Measurements from ENCODE around the gene DCX. TPM values are rescaled to one million over a fixed set of nuclear protein-coding genes. Genes with fewer than 3 reads are reported as not detected.

The DCX gene
- total and polyA plus RNA-seq, 7 experiments from 2014 or later, result not detected

DNA sequence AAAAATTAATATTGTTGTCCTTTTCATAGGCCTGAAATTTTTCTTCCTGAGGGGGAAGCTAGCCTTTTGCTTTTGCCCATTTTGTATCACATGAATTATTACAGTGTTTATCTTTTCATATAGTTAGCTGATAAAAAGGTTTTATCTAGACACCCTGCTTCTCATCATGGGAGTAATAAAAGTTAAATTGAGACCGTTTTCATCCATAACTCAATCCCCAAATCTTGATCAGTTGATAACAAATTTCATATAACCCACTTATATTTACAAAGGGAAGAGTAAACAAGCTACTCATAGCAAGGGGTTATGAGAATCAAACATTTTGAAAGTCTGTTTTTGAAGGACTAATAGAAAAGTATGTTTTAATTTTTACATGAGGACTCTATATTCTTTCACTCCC, 23.5 kb upstream of the DCX start:
- Mint-ChIP-seq H3K4me1 (no peaks in the 10 kb centered on the region), H3K36me3 (no peaks in the 10 kb centered on the region), H3K4me3 (no peak overlapping the region), H3K9me3 (peaks cover 0 to 5% (median 0%) of the 10 kb centered on the region in 11 donors), H3K27me3 (peaks cover 0 to 15% (median 4%) of the 10 kb centered on the region in 5 donors), H3K27ac (no peak overlapping the region)
- DNase-seq, result no peak
- Histone ChIP-seq H3K36me3 (ENCODE audit: control insufficient read depth in 2 of 3, insufficient read depth in 3 of 3, low read length in 3 of 3) (no peaks in the 10 kb centered on the region), H3K27me3 (ENCODE audit: control insufficient read depth in 2 of 2, insufficient read depth in 2 of 2, low read length in 2 of 2) (no peaks in the 10 kb centered on the region), H3K4me3 (ENCODE audit: low read length) (no peak overlapping the region), H3K27ac (ENCODE audit: low read depth, low read length) (no peak overlapping the region), H3K9me3 (ENCODE audit: control insufficient read depth in 2 of 3, low read length in 3 of 3) (no peaks in the 10 kb centered on the region), H3K4me1 (ENCODE audit: control insufficient read depth in 2 of 2, insufficient read depth in 2 of 2, low read length in 2 of 2) (no peaks in the 10 kb centered on the region)
- ChIA-PET POLR2A (no interaction called here), CTCF (interaction anchor here (0.5 kb wide), 1 partner anchor 30 kb away, joined by 3 read pairs; no protein-coding TSS in a partner anchor)
- intact Hi-C loops (cut with micrococcal nuclease), result no loop called here
- ATAC-seq, result no peak

DNA sequence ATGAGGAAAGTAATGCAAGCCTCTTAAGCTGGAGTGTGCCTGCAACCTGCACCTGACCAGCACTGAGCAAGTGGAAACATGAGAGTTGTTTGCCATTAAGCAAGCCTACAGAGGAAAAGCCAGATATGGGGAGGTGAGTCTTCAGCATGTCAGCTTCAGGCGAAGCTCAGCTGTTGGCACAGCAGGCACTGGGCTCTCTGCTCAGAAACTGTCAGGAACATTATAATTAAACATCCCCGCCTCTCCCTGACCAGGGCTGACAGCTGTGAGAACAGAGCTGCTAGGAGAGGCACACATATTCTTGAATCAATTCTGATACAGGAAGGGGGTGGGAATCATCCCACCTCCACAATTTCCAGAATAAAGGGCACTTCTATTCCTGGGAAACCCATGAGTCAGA, 19.0 kb upstream of the DCX start:
- no peaks in the 10 kb centered on the region for H3K4me1 ChIP-seq (ENCODE audit: control insufficient read depth in 2 of 2, insufficient read depth in 2 of 2, low read length in 2 of 2)
- Mint-ChIP-seq H3K9me3 (peaks cover 0 to 5% (median 0%) of the 10 kb centered on the region in 11 donors), H3K27me3 (peaks cover 0 to 4% (median 0%) of the 10 kb centered on the region in 5 donors), H3K36me3 (no peaks in the 10 kb centered on the region), H3K4me3 (no peak overlapping the region), H3K4me1 (no peaks in the 10 kb centered on the region), H3K27ac (no peak overlapping the region)
- ATAC-seq, result no peak
- ChIA-PET CTCF (no interaction called here), POLR2A (no interaction called here)
- no peak for DNase-seq
- no peak overlapping the region for H3K27ac ChIP-seq (ENCODE audit: low read depth, low read length)
- H3K9me3 ChIP-seq (ENCODE audit: control insufficient read depth in 2 of 3, low read length in 3 of 3), result no peaks in the 10 kb centered on the region
- H3K27me3 ChIP-seq (ENCODE audit: control insufficient read depth in 2 of 2, insufficient read depth in 2 of 2, low read length in 2 of 2), result no peaks in the 10 kb centered on the region
- no peaks in the 10 kb centered on the region for H3K36me3 ChIP-seq (ENCODE audit: control insufficient read depth in 2 of 3, insufficient read depth in 3 of 3, low read length in 3 of 3)
- H3K4me3 ChIP-seq (ENCODE audit: low read length), result no peak overlapping the region
- intact Hi-C loops (cut with micrococcal nuclease), result no loop called here

DNA sequence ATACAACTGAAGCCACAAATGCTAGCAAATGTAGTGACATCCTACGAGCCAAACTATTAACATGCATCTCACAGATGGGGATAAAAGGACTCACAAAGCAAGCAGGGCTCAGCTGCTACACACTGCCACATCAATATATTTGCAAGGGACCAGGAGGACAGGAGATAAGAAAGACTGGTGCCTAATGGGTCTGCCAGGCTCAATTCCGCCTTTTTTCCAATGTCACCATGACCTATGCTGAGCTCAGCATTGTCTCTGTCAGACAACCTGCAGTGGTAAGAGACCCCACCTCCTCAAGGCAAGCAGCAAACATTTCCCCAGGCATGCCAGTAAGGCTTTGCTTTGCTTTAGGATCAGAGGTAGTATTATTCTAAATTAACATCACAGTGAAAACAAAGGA, 435 bp downstream of the DCX start:
- Mint-ChIP-seq H3K36me3 (no peaks in the 10 kb centered on the region), H3K9me3 (peaks cover 0 to 5% (median 0%) of the 10 kb centered on the region in 11 donors)
- no peak for DNase-seq

DNA sequence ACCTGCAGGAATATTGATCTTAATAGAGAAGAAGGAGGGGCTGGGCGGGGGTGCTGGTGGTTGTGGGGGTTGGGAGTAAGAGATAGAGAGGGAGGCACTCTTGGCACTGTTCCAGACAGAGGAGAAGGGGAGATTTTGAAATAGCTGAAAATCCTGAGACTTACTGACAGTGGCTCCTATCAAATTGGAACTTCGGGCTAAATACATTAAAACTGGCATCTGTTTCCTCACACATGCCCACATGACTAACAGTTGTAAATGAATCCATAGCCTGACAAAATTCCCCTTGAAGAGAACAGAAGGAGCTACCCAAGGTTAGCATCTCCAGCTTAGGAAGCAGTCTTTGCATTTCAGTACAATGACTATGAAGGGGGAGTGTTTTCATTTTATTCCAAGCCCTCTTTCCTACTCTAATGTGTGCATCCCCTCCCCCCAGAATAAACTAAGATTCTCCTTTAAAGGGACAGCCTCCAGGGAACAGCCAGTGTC, 1.4 kb downstream of the DCX start:
- no peaks in the 10 kb centered on the region for H3K36me3 ChIP-seq (ENCODE audit: control insufficient read depth in 2 of 3, insufficient read depth in 3 of 3, low read length in 3 of 3)
- ChIA-PET CTCF (no interaction called here), POLR2A (no interaction called here)
- H3K9me3 Mint-ChIP-seq, result peaks cover 0 to 5% (median 0%) of the 10 kb centered on the region in 11 donors
- no peak overlapping the region for H3K4me3 ChIP-seq (ENCODE audit: low read length)
- H3K4me1 ChIP-seq (ENCODE audit: control insufficient read depth in 2 of 2, insufficient read depth in 2 of 2, low read length in 2 of 2), result no peaks in the 10 kb centered on the region
- ATAC-seq (no peak), DNase-seq (no peak)
- H3K27me3 ChIP-seq (ENCODE audit: control insufficient read depth in 2 of 2, insufficient read depth in 2 of 2, low read length in 2 of 2), result no peaks in the 10 kb centered on the region
- no peaks in the 10 kb centered on the region for H3K4me1 Mint-ChIP-seq
- peaks cover 0 to 8% (median 0%) of the 10 kb centered on the region in 5 donors for H3K27me3 Mint-ChIP-seq
- H3K9me3 ChIP-seq (ENCODE audit: control insufficient read depth in 2 of 3, low read length in 3 of 3), result no peaks in the 10 kb centered on the region
- no peak overlapping the region for H3K27ac ChIP-seq (ENCODE audit: low read depth, low read length)
- no peak overlapping the region for H3K27ac Mint-ChIP-seq
- H3K36me3 Mint-ChIP-seq, result no peaks in the 10 kb centered on the region
- H3K4me3 Mint-ChIP-seq, result no peak overlapping the region
- intact Hi-C loops (cut with micrococcal nuclease), result no loop called here

More for the DNA sequence above, 435 bp downstream of the DCX start:
- Mint-ChIP-seq H3K4me1 (no peaks in the 10 kb centered on the region), H3K27ac (no peak overlapping the region), H3K27me3 (peaks cover 0 to 8% (median 0%) of the 10 kb centered on the region in 5 donors), H3K4me3 (no peak overlapping the region)
- ChIA-PET CTCF (no interaction called here), POLR2A (no interaction called here)
- no peaks in the 10 kb centered on the region for H3K27me3 ChIP-seq (ENCODE audit: control insufficient read depth in 2 of 2, insufficient read depth in 2 of 2, low read length in 2 of 2)
- no peaks in the 10 kb centered on the region for H3K4me1 ChIP-seq (ENCODE audit: control insufficient read depth in 2 of 2, insufficient read depth in 2 of 2, low read length in 2 of 2)
- H3K9me3 ChIP-seq (ENCODE audit: control insufficient read depth in 2 of 3, low read length in 3 of 3), result no peaks in the 10 kb centered on the region
- H3K4me3 ChIP-seq (ENCODE audit: low read length), result no peak overlapping the region
- H3K27ac ChIP-seq (ENCODE audit: low read depth, low read length), result no peak overlapping the region
- H3K36me3 ChIP-seq (ENCODE audit: control insufficient read depth in 2 of 3, insufficient read depth in 3 of 3, low read length in 3 of 3), result no peaks in the 10 kb centered on the region
- ATAC-seq, result no peak
- intact Hi-C loops (cut with micrococcal nuclease), result no loop called here

DNA sequence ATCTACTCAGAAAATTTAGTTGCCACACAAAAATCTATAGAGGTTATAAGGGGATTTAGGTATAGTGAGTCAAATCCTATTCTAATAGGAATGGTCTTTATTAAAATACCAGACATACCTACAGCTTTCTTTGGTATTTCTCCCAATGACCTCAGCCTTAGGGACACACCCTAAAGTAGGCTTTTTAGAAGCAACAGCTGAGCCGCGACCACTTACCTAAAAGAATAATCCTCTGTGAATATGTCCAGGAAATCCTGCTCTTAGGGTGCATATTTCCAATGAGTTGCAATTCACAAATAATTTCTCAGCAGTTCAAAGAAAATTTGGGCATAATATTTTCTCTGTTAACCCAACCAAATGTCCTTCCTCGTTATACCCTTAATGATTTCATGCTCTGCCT, 2.7 kb downstream of the DCX start:
- H3K27me3 ChIP-seq (ENCODE audit: control insufficient read depth in 2 of 2, insufficient read depth in 2 of 2, low read length in 2 of 2), result no peaks in the 10 kb centered on the region
- intact Hi-C loops (cut with micrococcal nuclease), result no loop called here
- ChIA-PET CTCF (no interaction called here), POLR2A (no interaction called here)
- Mint-ChIP-seq H3K36me3 (no peaks in the 10 kb centered on the region), H3K4me3 (no peak overlapping the region), H3K9me3 (peaks cover 0 to 5% (median 0%) of the 10 kb centered on the region in 11 donors), H3K4me1 (no peaks in the 10 kb centered on the region), H3K27ac (no peak overlapping the region), H3K27me3 (peaks cover 0 to 8% (median 0%) of the 10 kb centered on the region in 5 donors)
- no peak for DNase-seq
- no peaks in the 10 kb centered on the region for H3K4me1 ChIP-seq (ENCODE audit: control insufficient read depth in 2 of 2, insufficient read depth in 2 of 2, low read length in 2 of 2)
- no peaks in the 10 kb centered on the region for H3K36me3 ChIP-seq (ENCODE audit: control insufficient read depth in 2 of 3, insufficient read depth in 3 of 3, low read length in 3 of 3)
- H3K9me3 ChIP-seq (ENCODE audit: control insufficient read depth in 2 of 3, low read length in 3 of 3), result no peaks in the 10 kb centered on the region
- no peak overlapping the region for H3K4me3 ChIP-seq (ENCODE audit: low read length)
- no peak for ATAC-seq
- no peak overlapping the region for H3K27ac ChIP-seq (ENCODE audit: low read depth, low read length)

DNA sequence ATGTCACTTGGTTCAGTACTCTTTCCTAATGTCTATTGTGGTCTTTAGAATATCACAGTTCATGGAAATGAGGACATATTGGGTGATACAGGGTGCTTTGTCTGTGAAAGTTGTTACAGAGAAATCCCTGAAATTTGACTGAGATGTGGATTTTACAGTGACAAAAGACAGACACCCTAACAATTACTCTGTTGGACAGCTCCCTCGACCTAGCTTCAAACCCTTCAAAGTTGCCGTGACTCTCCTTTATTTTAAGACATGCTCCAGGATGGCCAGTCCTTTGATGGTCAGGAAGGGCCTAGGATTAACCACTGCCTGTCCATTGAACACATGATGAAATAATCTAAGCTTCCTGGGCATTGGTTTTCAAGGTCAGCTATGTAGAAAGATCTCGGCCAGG, 4.0 kb downstream of the DCX start:
- no peaks in the 10 kb centered on the region for H3K9me3 ChIP-seq (ENCODE audit: control insufficient read depth in 2 of 3, low read length in 3 of 3)
- no peak overlapping the region for H3K27ac ChIP-seq (ENCODE audit: low read depth, low read length)
- H3K4me3 ChIP-seq (ENCODE audit: low read length), result no peak overlapping the region
- DNase-seq (no peak), ATAC-seq (no peak)
- no peaks in the 10 kb centered on the region for H3K4me1 ChIP-seq (ENCODE audit: control insufficient read depth in 2 of 2, insufficient read depth in 2 of 2, low read length in 2 of 2)
- H3K27me3 ChIP-seq (ENCODE audit: control insufficient read depth in 2 of 2, insufficient read depth in 2 of 2, low read length in 2 of 2), result no peaks in the 10 kb centered on the region
- H3K4me1 Mint-ChIP-seq, result no peaks in the 10 kb centered on the region
- intact Hi-C loops (cut with micrococcal nuclease), result no loop called here
- H3K36me3 ChIP-seq (ENCODE audit: control insufficient read depth in 2 of 3, insufficient read depth in 3 of 3, low read length in 3 of 3), result no peaks in the 10 kb centered on the region
- CTCF ChIA-PET, result interaction anchor here (0.7 kb wide), 1 partner anchor 1787 kb away, joined by 3 read pairs; no protein-coding TSS in a partner anchor
- peaks cover 0 to 8% (median 0%) of the 10 kb centered on the region in 5 donors for H3K27me3 Mint-ChIP-seq
- H3K27ac Mint-ChIP-seq, result no peak overlapping the region
- no peaks in the 10 kb centered on the region for H3K36me3 Mint-ChIP-seq
- H3K4me3 Mint-ChIP-seq, result no peak overlapping the region
- peaks cover 0 to 9% (median 0%) of the 10 kb centered on the region in 11 donors for H3K9me3 Mint-ChIP-seq
- POLR2A ChIA-PET, result no interaction called here

DNA sequence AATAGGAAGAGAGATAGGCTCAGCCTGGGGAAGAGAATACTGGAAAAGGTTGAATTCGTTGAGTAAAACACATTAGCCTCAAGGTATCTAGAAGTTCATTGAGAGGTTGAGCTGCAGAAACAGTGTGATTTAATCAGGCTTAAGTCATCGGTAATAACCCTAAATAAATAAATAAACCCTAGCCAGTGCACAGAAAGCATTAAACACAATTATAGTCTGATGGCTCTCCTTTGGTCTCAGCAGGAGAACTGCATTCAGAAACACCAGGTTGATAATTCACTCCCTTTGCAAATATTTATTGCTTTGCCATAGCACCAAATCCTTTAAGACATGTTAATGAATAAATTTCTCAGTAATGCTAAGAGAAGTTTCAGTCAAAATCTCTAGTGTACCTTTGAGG, 9.6 kb downstream of the DCX start:
- Histone ChIP-seq H3K36me3 (ENCODE audit: control insufficient read depth in 2 of 3, insufficient read depth in 3 of 3, low read length in 3 of 3) (no peaks in the 10 kb centered on the region), H3K27ac (ENCODE audit: low read depth, low read length) (no peak overlapping the region), H3K9me3 (ENCODE audit: control insufficient read depth in 2 of 3, low read length in 3 of 3) (no peaks in the 10 kb centered on the region), H3K4me3 (ENCODE audit: low read length) (no peak overlapping the region), H3K27me3 (ENCODE audit: control insufficient read depth in 2 of 2, insufficient read depth in 2 of 2, low read length in 2 of 2) (no peaks in the 10 kb centered on the region), H3K4me1 (ENCODE audit: control insufficient read depth in 2 of 2, insufficient read depth in 2 of 2, low read length in 2 of 2) (no peaks in the 10 kb centered on the region)
- ChIA-PET CTCF (no interaction called here), POLR2A (no interaction called here)
- Mint-ChIP-seq H3K27ac (no peak overlapping the region), H3K4me3 (no peak overlapping the region), H3K9me3 (peaks cover 0 to 5% (median 0%) of the 10 kb centered on the region in 11 donors), H3K4me1 (no peaks in the 10 kb centered on the region), H3K27me3 (no peaks in the 10 kb centered on the region), H3K36me3 (no peaks in the 10 kb centered on the region)
- ATAC-seq, result no peak
- intact Hi-C loops (cut with micrococcal nuclease), result no loop called here
- no peak for DNase-seq

Measured in naive thymus-derived CD4-positive, alpha-beta T cell (primary cell).